Erythroblast (primary cell): ENCODE measurements around the gene CRAT.

Source experiments
- GATA1 ChIP-seq: IDR thresholded peaks from 2 replicates; pipeline ENCODE4 v1.6.1; 2011; ENCODE audit warnings: low read depth, mild to moderate bottlenecking, control low read depth, low read length, moderate library complexity
- POLR2A ChIP-seq: IDR thresholded peaks from 2 replicates; pipeline ENCODE4 v1.6.1; 2011; ENCODE audit warnings: mild to moderate bottlenecking, low read length

DNA sequence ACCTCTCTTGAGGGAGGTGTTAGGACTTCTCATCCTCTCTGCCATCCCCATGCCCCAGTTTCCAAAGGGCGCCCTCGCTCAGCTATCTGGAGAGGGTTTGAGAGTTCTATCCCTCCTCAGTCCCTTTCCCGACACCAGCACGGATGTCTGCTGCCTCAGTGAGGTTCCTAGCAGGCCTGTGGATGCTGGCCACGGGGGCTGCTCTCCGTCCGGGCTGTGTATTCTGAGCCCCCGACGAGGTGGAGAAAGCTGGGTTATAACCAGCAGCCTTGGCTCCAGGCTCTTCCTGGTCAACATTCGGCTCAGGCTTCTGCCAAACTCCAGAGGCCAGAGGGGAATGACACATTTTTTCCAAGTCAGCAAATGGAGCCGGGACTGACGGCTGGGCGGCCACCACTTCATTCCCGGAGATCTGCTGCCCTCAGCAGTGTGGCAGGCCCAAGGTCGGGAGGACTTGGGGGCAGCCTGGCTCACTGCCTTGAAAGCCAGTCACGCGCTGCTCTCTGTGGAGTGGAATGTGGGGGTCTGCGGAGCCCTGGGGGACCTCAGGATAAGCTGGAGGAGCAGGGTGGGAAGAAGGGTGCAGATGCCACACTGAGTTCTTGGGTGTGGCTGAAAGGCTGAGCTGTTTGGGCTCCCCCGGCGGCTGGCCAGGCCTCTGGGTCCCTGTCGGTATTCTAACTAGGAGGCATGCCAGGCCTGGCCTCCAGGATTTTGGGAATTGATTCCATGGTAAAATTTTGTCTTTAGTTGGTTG, 28.1 kb upstream of the CRAT start:
- TF ChIP-seq POLR2A: no peak
- no peak for TF ChIP-seq GATA1
